Measurements from ENCODE around the gene PRPSAP2.
"Not testable (repeated sequence)": the region's sequence is repeated elsewhere in the genome, so short reads cannot be mapped to it uniquely, and the experiment has no call there.

DNA sequence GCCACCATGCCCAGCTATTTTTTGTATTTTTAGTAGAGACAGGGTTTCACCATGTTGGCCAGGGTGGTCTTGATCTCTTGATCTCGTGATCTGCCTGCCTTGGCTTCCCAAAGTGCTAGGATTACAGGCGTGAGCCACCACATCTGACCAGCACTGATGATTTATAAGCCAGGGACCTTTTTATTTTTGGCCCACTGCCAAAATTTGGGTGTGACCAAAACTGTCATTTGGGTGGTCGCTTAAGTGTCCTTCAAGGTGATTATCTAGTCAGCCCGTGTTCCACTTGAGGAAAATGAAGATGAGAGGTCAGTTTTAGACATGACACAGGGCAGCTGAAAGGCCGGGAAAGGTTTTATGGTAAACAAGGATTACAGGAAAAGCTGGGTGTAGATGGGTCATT lies 7.1 kb downstream of the PRPSAP2 start:
- TF ChIP-seq CTCF (IDR thresholded peaks at IDR 0.05); EZH2 (IDR thresholded peaks at IDR 0.05; ENCODE audit: borderline replicate concordance, insufficient read depth, low read depth, low read length, poor library complexity, severe bottlenecking): not testable (repeated sequence)

All from B cell (primary cell).